Measurements from ENCODE around the gene SALL4.

DNA sequence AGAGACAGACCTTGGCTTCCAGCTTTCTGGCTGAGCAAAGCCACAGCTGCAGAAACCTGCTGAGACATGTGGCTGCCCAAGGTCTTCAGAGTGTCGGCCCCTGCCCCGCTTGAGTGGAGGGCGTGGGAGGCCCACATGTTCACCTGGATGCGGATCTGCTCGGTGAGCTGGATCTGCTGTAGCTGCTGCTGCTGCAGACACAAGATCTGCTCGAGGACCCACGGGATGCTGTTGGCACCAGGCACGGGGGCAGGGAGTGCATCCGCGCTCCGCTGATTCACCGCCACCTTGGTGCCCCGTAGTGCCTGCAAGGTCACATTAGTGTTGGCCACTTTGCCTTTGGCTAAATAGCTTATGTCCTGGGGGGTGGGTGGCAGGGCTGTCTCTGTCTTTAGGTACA, 10.7 kb downstream of the SALL4 start:
- TF ChIP-seq EZH2 (IDR thresholded peaks at IDR 0.05) = no peak
- no peak for TF ChIP-seq POLR2AphosphoS5 (IDR thresholded peaks at IDR 0.05; ENCODE audit: borderline replicate concordance, low read depth, low read length)

All from SK-N-MC (cell line).